Endothelial cell of umbilical vein (primary cell): Measurements from ENCODE around the gene SMAD3.

Source experiments
- EZH2 ChIP-seq: IDR thresholded peaks from 2 replicates; pipeline ENCODE4 v1.6.1; 2012; ENCODE audit warnings: borderline replicate concordance, low read depth, mild to moderate bottlenecking, moderate library complexity, low read length, inconsistent platforms; ENCODE audit not compliant: severe bottlenecking
- MYC ChIP-seq: IDR thresholded peaks from one replicate; pipeline ENCODE4 v1.6.1; 2011; ENCODE audit warnings: mild to moderate bottlenecking, low read depth, low read length
- POLR2A ChIP-seq: IDR thresholded peaks from 2 replicates; pipeline ENCODE4 v1.6.1; 2012; ENCODE audit warnings: low read depth, mild to moderate bottlenecking, control low read depth, low read length
- TF ChIP-seq, protein P1 (sequence below), 2 donors: IDR thresholded peaks; 1 replicate in 1 of 2; 2 replicates in 1 of 2; pipeline ENCODE4 v1.5.1; 2011; ENCODE audit warnings: low read length in 2 of 2, mild to moderate bottlenecking in 2 of 2, moderate library complexity in 2 of 2, control low read depth in 1 of 2, inconsistent platforms in 1 of 2, low read depth in 1 of 2; ENCODE audit not compliant: insufficient read depth in 1 of 2; ENCODE audit errors: extremely low read depth in 1 of 2
- TF ChIP-seq, protein P2 (sequence below): IDR thresholded peaks from 2 replicates; pipeline ENCODE4 v1.6.1; 2011; ENCODE audit not compliant: insufficient read depth, insufficient read length

DNA sequence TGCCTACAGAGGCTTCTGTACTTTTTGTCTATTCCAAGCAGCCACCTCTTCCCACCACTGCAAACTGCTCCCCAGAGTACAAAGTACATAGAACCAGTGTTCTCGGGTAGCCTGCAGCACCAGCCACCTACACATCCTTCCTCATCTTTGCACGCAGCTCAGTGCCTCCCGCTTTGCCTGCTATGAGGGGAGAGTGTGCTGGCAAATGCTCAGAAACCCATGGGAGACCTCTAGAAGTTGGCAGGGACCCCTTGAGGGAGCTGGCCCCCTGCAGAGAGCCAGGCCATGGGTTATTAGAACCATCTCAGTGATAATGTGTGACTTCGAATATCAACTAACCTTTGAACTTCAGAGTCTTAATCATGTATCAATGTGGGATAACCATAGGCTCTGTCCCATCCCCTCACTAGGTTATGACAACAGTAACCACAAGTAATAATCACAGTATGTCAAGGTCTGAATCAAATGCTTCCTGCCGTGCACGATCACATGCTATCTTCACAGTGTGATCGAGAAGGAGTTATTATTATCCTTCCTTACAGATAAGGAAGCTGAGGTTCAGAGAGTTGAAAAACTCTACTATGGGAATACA is 22.8 kb upstream of the SMAD3 start:
- TF ChIP-seq, protein P1, sequence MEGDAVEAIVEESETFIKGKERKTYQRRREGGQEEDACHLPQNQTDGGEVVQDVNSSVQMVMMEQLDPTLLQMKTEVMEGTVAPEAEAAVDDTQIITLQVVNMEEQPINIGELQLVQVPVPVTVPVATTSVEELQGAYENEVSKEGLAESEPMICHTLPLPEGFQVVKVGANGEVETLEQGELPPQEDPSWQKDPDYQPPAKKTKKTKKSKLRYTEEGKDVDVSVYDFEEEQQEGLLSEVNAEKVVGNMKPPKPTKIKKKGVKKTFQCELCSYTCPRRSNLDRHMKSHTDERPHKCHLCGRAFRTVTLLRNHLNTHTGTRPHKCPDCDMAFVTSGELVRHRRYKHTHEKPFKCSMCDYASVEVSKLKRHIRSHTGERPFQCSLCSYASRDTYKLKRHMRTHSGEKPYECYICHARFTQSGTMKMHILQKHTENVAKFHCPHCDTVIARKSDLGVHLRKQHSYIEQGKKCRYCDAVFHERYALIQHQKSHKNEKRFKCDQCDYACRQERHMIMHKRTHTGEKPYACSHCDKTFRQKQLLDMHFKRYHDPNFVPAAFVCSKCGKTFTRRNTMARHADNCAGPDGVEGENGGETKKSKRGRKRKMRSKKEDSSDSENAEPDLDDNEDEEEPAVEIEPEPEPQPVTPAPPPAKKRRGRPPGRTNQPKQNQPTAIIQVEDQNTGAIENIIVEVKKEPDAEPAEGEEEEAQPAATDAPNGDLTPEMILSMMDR (IDR thresholded peaks at IDR 0.05; ENCODE audit: extremely low read depth in 1 of 2, insufficient read depth in 1 of 2, low read depth in 1 of 2, low read length in 2 of 2), result no peak
- TF ChIP-seq POLR2A, result no peak
- TF ChIP-seq EZH2, result no peak
- TF ChIP-seq, protein P2, sequence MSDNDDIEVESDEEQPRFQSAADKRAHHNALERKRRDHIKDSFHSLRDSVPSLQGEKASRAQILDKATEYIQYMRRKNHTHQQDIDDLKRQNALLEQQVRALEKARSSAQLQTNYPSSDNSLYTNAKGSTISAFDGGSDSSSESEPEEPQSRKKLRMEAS, result no peak
- no peak for TF ChIP-seq MYC
